HG03575 (cell line): Measurements from ENCODE around the gene FKBP5.
"Not testable (repeated sequence)": the region's sequence is repeated elsewhere in the genome, so short reads cannot be mapped to it uniquely, and the experiment has no call there.

Experiments
- ATAC-seq: cut with Tn5 transposase; IDR thresholded peaks from one replicate; pipeline ENCODE4 v1.9.1; 2021; ENCODE audit not compliant: unreplicated experiment, insufficient number of reproducible peaks, low FRiP score; ENCODE audit errors: extremely low read depth

Gene FKBP5

GRCh38 chr6:35673284-35673666, 15.4 kb downstream of the FKBP5 start:
- not testable (repeated sequence) for ATAC-seq

- ATAC-seq, result not testable (repeated sequence)
These were observed 18.3 kb downstream of the FKBP5 start for GRCh38 chr6:35670453-35670852.

GRCh38 chr6:35669451-35670045, 19.2 kb downstream of the FKBP5 start:
- ATAC-seq, result no peak

GRCh38 chr6:35668744-35669450, 19.8 kb downstream of the FKBP5 start:
- ATAC-seq, result no peak

- no peak for ATAC-seq
These were observed 20.6 kb downstream of the FKBP5 start for GRCh38 chr6:35668096-35668495.

- ATAC-seq, result no peak
These were observed 23.1 kb downstream of the FKBP5 start for GRCh38 chr6:35665573-35665972.

- ATAC-seq, result no peak
These were observed 23.8 kb downstream of the FKBP5 start for GRCh38 chr6:35664945-35665344.

- ATAC-seq, result no peak
These were observed 25.1 kb downstream of the FKBP5 start for GRCh38 chr6:35663447-35664235.

GRCh38 chr6:35662999-35663398, 25.7 kb downstream of the FKBP5 start:
- no peak for ATAC-seq

GRCh38 chr6:35654883-35655282, 33.8 kb downstream of the FKBP5 start:
- no peak for ATAC-seq

- ATAC-seq, result no peak
These were observed 37.5 kb downstream of the FKBP5 start for GRCh38 chr6:35651244-35651643.

- ATAC-seq, result no peak
These were observed 38.7 kb downstream of the FKBP5 start for GRCh38 chr6:35650015-35650414.

- no peak for ATAC-seq
These were observed 40.5 kb downstream of the FKBP5 start for GRCh38 chr6:35648203-35648602.

- no peak for ATAC-seq
These were observed 41.3 kb downstream of the FKBP5 start for GRCh38 chr6:35647400-35647799.

- ATAC-seq, result no peak
These were observed 45.6 kb downstream of the FKBP5 start for GRCh38 chr6:35643162-35643535.

GRCh38 chr6:35642471-35643161, 46.1 kb downstream of the FKBP5 start:
- ATAC-seq, result no peak

GRCh38 chr6:35640017-35640664, 48.6 kb downstream of the FKBP5 start:
- ATAC-seq, result no peak

GRCh38 chr6:35638679-35639078, 50.0 kb downstream of the FKBP5 start:
- no peak for ATAC-seq

- no peak for ATAC-seq
These were observed 50.8 kb downstream of the FKBP5 start for GRCh38 chr6:35637911-35638310.
